Endothelial cell of umbilical vein (primary cell): ENCODE results near the gene ZBTB46. TPM values are rescaled to one million over a fixed set of nuclear protein-coding genes. Genes with fewer than 3 reads are reported as not detected.

ENCODE experiments used
- BruUV-seq: library from RNA; stranded (reverse); fragments of 400-500 nt; replicated peaks from 2 replicates; lab custom pipeline; 2021; lab: Mats Ljungman, UMichigan
- CTCF ChIA-PET: fragments of 300-600, 350-600 bp; sonication (Branson Sonifier 250); formaldehyde crosslinking; loops from one replicate; lab custom pipeline; 2021; ENCODE audit warnings: antibody characterized with exemption, inconsistent platforms; lab: Charles Lee
- POLR2A ChIA-PET: fragments of 300-600, 350-600 bp; sonication (Branson Sonifier 250); formaldehyde crosslinking; loops from one replicate; lab custom pipeline; 2021; ENCODE audit warnings: antibody characterized with exemption, inconsistent platforms; lab: Charles Lee
- DNase-seq: peaks from one replicate; pipeline ENCODE4 v3.0.0-alpha.2; 2011; ENCODE audit warnings: low read depth, low spot score
- FAIRE-seq: peaks from 2 replicates; lab custom pipeline; 2011; peaks lifted over from hg19 to GRCh38; lab: Jason Lieb, UNC
- H2AFZ ChIP-seq: 2 replicates; pipeline ENCODE4 v1.6.0; 2012; ENCODE audit warnings: low read depth, low read length, control low read depth, inconsistent platforms
- H3K27ac ChIP-seq: 2 replicates; pipeline ENCODE4 v1.5.1; 2011; ENCODE audit warnings: low read depth, mild to moderate bottlenecking, control low read depth, low read length, moderate library complexity; ENCODE audit not compliant: insufficient read depth
- H3K27me3 ChIP-seq, 2 experiments: 2 replicates each; pipeline versions ENCODE4 v1.6.0 to v1.6.1; 2011; ENCODE audit warnings: low read length in 2 of 2, mixed read lengths in 1 of 2; ENCODE audit not compliant: control insufficient read depth in 2 of 2, insufficient read depth in 2 of 2
- H3K36me3 ChIP-seq, 2 experiments: 2 replicates in 1 of 2; 3 replicates in 1 of 2; pipeline ENCODE4 v1.5.1; 2011; ENCODE audit warnings: low read length in 2 of 2, mild to moderate bottlenecking in 1 of 2, moderate library complexity in 1 of 2; ENCODE audit not compliant: control insufficient read depth in 2 of 2, insufficient read depth in 2 of 2; ENCODE audit errors: extremely low read depth in 1 of 2
- H3K4me1 ChIP-seq: 3 replicates; pipeline ENCODE4 v1.5.1; 2011; ENCODE audit warnings: mild to moderate bottlenecking, low read length; ENCODE audit not compliant: control insufficient read depth, insufficient read depth; ENCODE audit errors: extremely low read depth
- H3K4me2 ChIP-seq: 2 replicates; pipeline ENCODE4 v1.6.1; 2011; ENCODE audit warnings: low read length, control low read depth, mixed read lengths; ENCODE audit not compliant: insufficient read depth
- H3K4me3 ChIP-seq, 3 experiments: fragments of 200-600 bp in 1 of 3; sonication (generic), shearing (Covaris generic) in 1 of 3; replicated peaks in 1 of 3; 2 replicates each; pipeline ENCODE4 v1.5.1; 2011 to 2016; ENCODE audit warnings: control low read depth in 3 of 3, low read length in 3 of 3, mild to moderate bottlenecking in 2 of 3, inconsistent platforms in 1 of 3, low read depth in 1 of 3, moderate library complexity in 1 of 3; ENCODE audit not compliant: insufficient read depth in 1 of 3
- H3K79me2 ChIP-seq: 2 replicates; pipeline ENCODE4 v1.6.0; 2012; ENCODE audit warnings: low read length, inconsistent platforms; ENCODE audit not compliant: control insufficient read depth, insufficient read depth
- H3K9ac ChIP-seq: replicated peaks from 2 replicates; pipeline ENCODE3; 2011; ENCODE audit warnings: low read length, control low read depth; ENCODE audit not compliant: insufficient read depth; ENCODE audit errors: extremely low read depth
- H3K9me1 ChIP-seq: replicated peaks from 3 replicates; pipeline ENCODE4 v1.6.0; 2011; ENCODE audit warnings: mild to moderate bottlenecking, low read length; ENCODE audit not compliant: control insufficient read depth, insufficient read depth; ENCODE audit errors: extremely low read depth
- H3K9me3 ChIP-seq: replicated peaks from 2 replicates; pipeline ENCODE4 v1.5.1; 2012; ENCODE audit warnings: low read length, inconsistent platforms; ENCODE audit not compliant: control insufficient read depth, insufficient read depth
- H4K20me1 ChIP-seq: replicated peaks from 2 replicates; pipeline ENCODE3; 2011; ENCODE audit warnings: mild to moderate bottlenecking, low read length; ENCODE audit not compliant: control insufficient read depth, insufficient read depth; ENCODE audit errors: extremely low read depth
- EZH2 ChIP-seq: IDR thresholded peaks from 2 replicates; pipeline ENCODE4 v1.6.1; 2012; ENCODE audit warnings: borderline replicate concordance, low read depth, mild to moderate bottlenecking, moderate library complexity, low read length, inconsistent platforms; ENCODE audit not compliant: severe bottlenecking
- FOS ChIP-seq: IDR thresholded peaks from 2 replicates; pipeline ENCODE4 v1.6.1; 2011; ENCODE audit warnings: mild to moderate bottlenecking, low read length, moderate library complexity, borderline replicate concordance; ENCODE audit not compliant: insufficient read depth
- MAX ChIP-seq: IDR thresholded peaks from 2 replicates; pipeline ENCODE4 v1.6.1; 2011; ENCODE audit not compliant: insufficient read depth, insufficient read length
- MYC ChIP-seq: IDR thresholded peaks from one replicate; pipeline ENCODE4 v1.6.1; 2011; ENCODE audit warnings: mild to moderate bottlenecking, low read depth, low read length
- POLR2A ChIP-seq: IDR thresholded peaks from 2 replicates; pipeline ENCODE4 v1.6.1; 2012; ENCODE audit warnings: low read depth, mild to moderate bottlenecking, control low read depth, low read length
- POLR2AphosphoS5 ChIP-seq: IDR thresholded peaks from 2 replicates; pipeline ENCODE4 v1.6.1; 2012; ENCODE audit warnings: low read depth, mild to moderate bottlenecking, control low read depth, low read length, moderate library complexity; ENCODE audit not compliant: insufficient read depth
- dilution Hi-C: fragments of 300-500 bp; cut with MboI; formaldehyde crosslinking; loops from one replicate; pipeline ENCODE4 v1.15.0; 2019; ENCODE audit warnings: low sequenced_read_pairs; ENCODE audit not compliant: extremely low pct_ligation_motif_present
- intact Hi-C: fragments of 100-400 bp; cut with micrococcal nuclease; formaldehyde crosslinking; loops from one replicate; pipeline ENCODE4 v1.10.0; 2022
- polyA plus RNA-seq, 4 experiments: library from polyadenylated mRNA; depleted of rRNA in 3 of 4; stranded (reverse) in 3 of 4; unstranded in 1 of 4; fragments of >200 nt; gene quantifications; 2 replicates each; pipeline versions ENCODE4 v1.2.1 to v1.2.3, GENCODE V29; 2011 to 2012; ENCODE audit warnings: missing spikeins in 1 of 4
- total RNA-seq: library from RNA; stranded (reverse); gene quantifications from 2 replicates; pipeline ENCODE4 v1.2.3, GENCODE V29; 2021
- TF ChIP-seq, protein P1 (sequence below), 2 donors: IDR thresholded peaks; 1 replicate in 1 of 2; 2 replicates in 1 of 2; pipeline ENCODE4 v1.5.1; 2011; ENCODE audit warnings: low read length in 2 of 2, mild to moderate bottlenecking in 2 of 2, moderate library complexity in 2 of 2, control low read depth in 1 of 2, inconsistent platforms in 1 of 2, low read depth in 1 of 2; ENCODE audit not compliant: insufficient read depth in 1 of 2; ENCODE audit errors: extremely low read depth in 1 of 2

ZBTB46 gene
- total and polyA plus RNA-seq, 2 donors (not counting 3 experiments of a cell fraction or from before 2014, with no cell fraction given) = 1.3 to 7.1 TPM

DNA sequence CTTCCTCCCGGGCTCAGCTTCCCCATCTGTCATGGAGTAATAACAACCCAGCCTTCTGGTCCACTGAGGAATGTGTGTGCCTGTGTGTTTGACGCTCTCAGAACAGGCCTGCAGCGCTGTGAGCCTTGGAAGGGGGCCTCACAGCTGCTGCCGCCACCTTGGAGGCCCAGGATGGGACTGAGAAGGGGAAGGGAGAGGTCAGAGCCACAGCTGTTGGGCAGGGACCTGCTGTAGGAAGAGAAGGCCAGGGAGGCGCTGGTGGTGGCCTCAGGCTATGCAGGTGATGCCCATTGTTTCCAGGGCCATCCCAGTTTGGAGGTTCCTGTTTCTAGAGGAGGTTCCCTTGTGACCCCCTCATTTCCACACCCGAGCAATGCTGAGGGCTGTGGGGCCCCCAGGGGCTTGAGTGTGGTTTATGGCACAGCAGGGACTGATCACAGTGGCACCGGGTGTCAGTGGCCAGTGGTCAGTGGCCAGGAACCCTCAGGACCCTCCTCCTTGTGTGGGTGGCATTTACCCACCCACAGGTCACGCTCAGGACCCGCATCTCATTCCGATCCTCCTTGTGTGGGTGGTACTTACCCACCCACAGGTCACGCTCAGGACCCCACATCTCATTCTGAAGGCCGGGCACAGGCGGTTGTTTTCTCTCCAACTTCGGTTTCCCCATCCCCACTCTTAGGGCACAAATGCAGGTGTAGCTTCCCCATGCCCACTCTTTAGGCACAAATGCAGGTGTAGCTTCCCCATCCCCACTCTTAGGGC, 48.0 kb upstream of the ZBTB46 start:
- TF ChIP-seq, protein P1, sequence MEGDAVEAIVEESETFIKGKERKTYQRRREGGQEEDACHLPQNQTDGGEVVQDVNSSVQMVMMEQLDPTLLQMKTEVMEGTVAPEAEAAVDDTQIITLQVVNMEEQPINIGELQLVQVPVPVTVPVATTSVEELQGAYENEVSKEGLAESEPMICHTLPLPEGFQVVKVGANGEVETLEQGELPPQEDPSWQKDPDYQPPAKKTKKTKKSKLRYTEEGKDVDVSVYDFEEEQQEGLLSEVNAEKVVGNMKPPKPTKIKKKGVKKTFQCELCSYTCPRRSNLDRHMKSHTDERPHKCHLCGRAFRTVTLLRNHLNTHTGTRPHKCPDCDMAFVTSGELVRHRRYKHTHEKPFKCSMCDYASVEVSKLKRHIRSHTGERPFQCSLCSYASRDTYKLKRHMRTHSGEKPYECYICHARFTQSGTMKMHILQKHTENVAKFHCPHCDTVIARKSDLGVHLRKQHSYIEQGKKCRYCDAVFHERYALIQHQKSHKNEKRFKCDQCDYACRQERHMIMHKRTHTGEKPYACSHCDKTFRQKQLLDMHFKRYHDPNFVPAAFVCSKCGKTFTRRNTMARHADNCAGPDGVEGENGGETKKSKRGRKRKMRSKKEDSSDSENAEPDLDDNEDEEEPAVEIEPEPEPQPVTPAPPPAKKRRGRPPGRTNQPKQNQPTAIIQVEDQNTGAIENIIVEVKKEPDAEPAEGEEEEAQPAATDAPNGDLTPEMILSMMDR (IDR thresholded peaks at IDR 0.05; ENCODE audit: extremely low read depth in 1 of 2, insufficient read depth in 1 of 2, low read depth in 1 of 2, low read length in 2 of 2) = no peak
- no peak for TF ChIP-seq MAX
- TF ChIP-seq FOS = no peak
- TF ChIP-seq EZH2 = no peak
- TF ChIP-seq POLR2A = no peak
- TF ChIP-seq MYC = no peak
- no peak for TF ChIP-seq POLR2AphosphoS5
- FAIRE-seq (no peak), DNase-seq (no peak)
- H3K27ac ChIP-seq = no peak overlapping the region
- H3K79me2 ChIP-seq = peaks cover 45% of the 10 kb centered on the region
- no peak overlapping the region for H3K4me3 ChIP-seq
- no peaks in the 10 kb centered on the region for H4K20me1 ChIP-seq
- H3K9ac ChIP-seq = no peak overlapping the region
- H3K4me1 ChIP-seq = no peaks in the 10 kb centered on the region
- H3K27me3 ChIP-seq = no peaks in the 10 kb centered on the region
- ChIA-PET CTCF (no interaction called here), POLR2A (no interaction called here)
- BruUV-seq = no TSS peak
- H3K9me3 ChIP-seq = no peaks in the 10 kb centered on the region
- H3K9me1 ChIP-seq = no peaks in the 10 kb centered on the region
- no peak overlapping the region for H2AFZ ChIP-seq
- no peak overlapping the region for H3K4me2 ChIP-seq
- dilution Hi-C loops = no loop called here
- H3K36me3 ChIP-seq = peaks cover 11 to 56% of the 10 kb centered on the region in 2 experiments
- intact Hi-C loops = no loop called here
